ENCODE measurements around the gene TTLL9. TPM values are rescaled to one million over a fixed set of nuclear protein-coding genes. Genes with fewer than 3 reads are reported as not detected.

Gene TTLL9
- total RNA-seq, 2 donors from 2014 or later, result not detected

GRCh38 chr20:31890646-31891045 lies 20.2 kb downstream of the TTLL9 start:
- Histone ChIP-seq H3K4me1 (no peaks in the 10 kb centered on the region), H3K27ac (no peak overlapping the region), H3K9me3 (no peaks in the 10 kb centered on the region), H3K36me3 (no peaks in the 10 kb centered on the region), H3K4me3 (no peak overlapping the region), H3K9ac (ENCODE audit: low read depth in 2 of 2, low read length in 2 of 2) (no peak overlapping the region), H3K27me3 (no peaks in the 10 kb centered on the region)
- no peak for DNase-seq
- intact Hi-C loops (cut with DNase I), result no loop called here
- TF ChIP-seq CTCF (IDR thresholded peaks at IDR 0.05), result no peak

- intact Hi-C loops (cut with DNase I), result no loop called here
- peak; percentile 23 for DNase-seq
- no peak for TF ChIP-seq CTCF (IDR thresholded peaks at IDR 0.05)
- Histone ChIP-seq H3K9me3 (no peaks in the 10 kb centered on the region), H3K36me3 (no peaks in the 10 kb centered on the region), H3K27ac (no peak overlapping the region), H3K9ac (ENCODE audit: low read depth in 2 of 2, low read length in 2 of 2) (no peak overlapping the region), H3K4me1 (no peaks in the 10 kb centered on the region), H3K27me3 (no peaks in the 10 kb centered on the region), H3K4me3 (no peak overlapping the region)
Measured at GRCh38 chr20:31894980-31895675, 24.7 kb downstream of the TTLL9 start.

GRCh38 chr20:31896049-31896448 lies 25.6 kb downstream of the TTLL9 start:
- Histone ChIP-seq H3K4me3 (no peak overlapping the region), H3K9me3 (no peaks in the 10 kb centered on the region), H3K36me3 (no peaks in the 10 kb centered on the region), H3K27ac (no peak overlapping the region), H3K4me1 (no peaks in the 10 kb centered on the region), H3K9ac (ENCODE audit: low read depth in 2 of 2, low read length in 2 of 2) (no peak overlapping the region), H3K27me3 (no peaks in the 10 kb centered on the region)
- no peak for DNase-seq
- TF ChIP-seq CTCF (IDR thresholded peaks at IDR 0.05), result no peak
- intact Hi-C loops (cut with DNase I), result no loop called here

- intact Hi-C loops (cut with DNase I), result no loop called here
- Histone ChIP-seq H3K9me3 (no peaks in the 10 kb centered on the region), H3K27ac (no peak overlapping the region), H3K27me3 (no peaks in the 10 kb centered on the region), H3K4me3 (no peak overlapping the region), H3K9ac (ENCODE audit: low read depth in 2 of 2, low read length in 2 of 2) (no peak overlapping the region), H3K4me1 (no peaks in the 10 kb centered on the region), H3K36me3 (no peaks in the 10 kb centered on the region)
- no peak for TF ChIP-seq CTCF (IDR thresholded peaks at IDR 0.05)
- DNase-seq, result no peak
Measured at GRCh38 chr20:31897541-31897940, 27.1 kb downstream of the TTLL9 start.

- DNase-seq, result no peak
- no peak for TF ChIP-seq CTCF (IDR thresholded peaks at IDR 0.05)
- intact Hi-C loops (cut with DNase I), result no loop called here
Measured at GRCh38 chr20:31901615-31902014, 31.2 kb downstream of the TTLL9 start.

More at GRCh38 chr20:31901615-31902014, 31.2 kb downstream of the TTLL9 start:
- Histone ChIP-seq H3K27ac (no peak overlapping the region), H3K9ac (ENCODE audit: low read depth in 2 of 2, low read length in 2 of 2) (no peak overlapping the region), H3K27me3 (no peaks in the 10 kb centered on the region), H3K4me3 (no peak overlapping the region), H3K36me3 (no peaks in the 10 kb centered on the region), H3K9me3 (no peaks in the 10 kb centered on the region), H3K4me1 (no peaks in the 10 kb centered on the region)
